Gastroesophageal sphincter (tissue), 3 donors: Measurements from ENCODE around the gene ZNF829.

Source experiments
- CTCF ChIP-seq, 4 experiments: fragments of 200-600 bp in 2 of 4; fragments of 450-650 bp in 2 of 4; sonication (generic) in 1 of 4; IDR thresholded peaks; one replicate each; pipeline ENCODE4 v1.5.1; 2017 to 2019; ENCODE audit warnings: antibody characterized with exemption in 4 of 4, mild to moderate bottlenecking in 2 of 4, moderate library complexity in 2 of 4
- POLR2A ChIP-seq, 2 donors: fragments of 450-650 bp; IDR thresholded peaks; one replicate each; pipeline ENCODE4 v1.6.1; 2017; ENCODE audit warnings: antibody characterized with exemption in 2 of 2, mild to moderate bottlenecking in 2 of 2, moderate library complexity in 1 of 2

GRCh38 chr19:36963280-36963679 is 47.2 kb upstream of the ZNF829 start:
- TF ChIP-seq CTCF (IDR thresholded peaks at IDR 0.05) (no peak), POLR2A (IDR thresholded peaks at IDR 0.05) (no peak)
